GM11168 (cell line): ENCODE measurements around the gene PDP2.

Source experiments
- in situ Hi-C: fragments of 300-500 bp; cut with MboI; formaldehyde crosslinking; loops from one replicate; pipeline ENCODE4 v1.12.0; 2022; ENCODE audit warnings: low sequenced_read_pairs; ENCODE audit not compliant: unreplicated experiment

PDP2 gene

GRCh38 chr16:66880288-66881013, at the start of gene PDP2:
Gene PDP2, plus strand, starts transcription at chr16:66880515. Its CDS starts 3,770 bp downstream, at chr16:66884285.
- in situ Hi-C loops, result no loop called here

GRCh38 chr16:66832190-66832589, 48.1 kb upstream of the PDP2 start:
- in situ Hi-C loops, result no loop called here

- in situ Hi-C loops, result no loop called here
Measured at GRCh38 chr16:66832661-66833305, 47.5 kb upstream of the PDP2 start.

GRCh38 chr16:66834746-66835145, 45.6 kb upstream of the PDP2 start:
- in situ Hi-C loops, result no loop called here

- in situ Hi-C loops, result no loop called here
Measured at GRCh38 chr16:66840883-66841282, 39.4 kb upstream of the PDP2 start.

- in situ Hi-C loops, result no loop called here
Measured at GRCh38 chr16:66841366-66841765, 38.9 kb upstream of the PDP2 start.

GRCh38 chr16:66842765-66843164, 37.5 kb upstream of the PDP2 start:
- in situ Hi-C loops, result no loop called here

- in situ Hi-C loops, result no loop called here
Measured at GRCh38 chr16:66843191-66843590, 37.1 kb upstream of the PDP2 start.

GRCh38 chr16:66844009-66844341, 36.3 kb upstream of the PDP2 start:
- in situ Hi-C loops, result no loop called here

- in situ Hi-C loops, result no loop called here
Measured at GRCh38 chr16:66844342-66845079, 35.8 kb upstream of the PDP2 start, which contains the start of gene CA7. Gene CA7, plus strand, starts transcription at chr16:66844414. Its CDS starts 74 bp downstream, at chr16:66844488.

GRCh38 chr16:66845080-66845410, 35.3 kb upstream of the PDP2 start:
- in situ Hi-C loops, result no loop called here

- in situ Hi-C loops, result no loop called here
Measured at GRCh38 chr16:66845791-66846221, 34.5 kb upstream of the PDP2 start.

GRCh38 chr16:66846266-66846665, 34.0 kb upstream of the PDP2 start:
- in situ Hi-C loops, result no loop called here

- in situ Hi-C loops, result no loop called here
Measured at GRCh38 chr16:66846831-66847230, 33.5 kb upstream of the PDP2 start.

- in situ Hi-C loops, result no loop called here
Measured at GRCh38 chr16:66847533-66848067, 32.7 kb upstream of the PDP2 start.

GRCh38 chr16:66848172-66848571, 32.1 kb upstream of the PDP2 start:
- in situ Hi-C loops, result no loop called here

- in situ Hi-C loops, result no loop called here
Measured at GRCh38 chr16:66849021-66849420, 31.3 kb upstream of the PDP2 start.

- in situ Hi-C loops, result no loop called here
Measured at GRCh38 chr16:66849549-66849948, 30.8 kb upstream of the PDP2 start.

GRCh38 chr16:66850115-66850815, 30.1 kb upstream of the PDP2 start:
- in situ Hi-C loops, result no loop called here

- in situ Hi-C loops, result no loop called here
Measured at GRCh38 chr16:66851166-66851964, 28.9 kb upstream of the PDP2 start.
